Breast epithelium (tissue), 3 donors: Measurements from ENCODE around the gene CCL17.

Experiments
- POLR2A ChIP-seq: fragments of 450-650 bp; IDR thresholded peaks from one replicate; pipeline ENCODE4 v1.6.1; 2016; ENCODE audit warnings: antibody characterized with exemption, mild to moderate bottlenecking, moderate library complexity
- TF ChIP-seq, protein P1 (sequence below), 3 donors: fragments of 450-650 bp; IDR thresholded peaks; one replicate each; pipeline ENCODE4 v1.5.1; 2016 to 2017; ENCODE audit warnings: antibody characterized with exemption in 3 of 3, mild to moderate bottlenecking in 3 of 3, moderate library complexity in 3 of 3

- TF ChIP-seq POLR2A = no peak
- TF ChIP-seq, protein P1, sequence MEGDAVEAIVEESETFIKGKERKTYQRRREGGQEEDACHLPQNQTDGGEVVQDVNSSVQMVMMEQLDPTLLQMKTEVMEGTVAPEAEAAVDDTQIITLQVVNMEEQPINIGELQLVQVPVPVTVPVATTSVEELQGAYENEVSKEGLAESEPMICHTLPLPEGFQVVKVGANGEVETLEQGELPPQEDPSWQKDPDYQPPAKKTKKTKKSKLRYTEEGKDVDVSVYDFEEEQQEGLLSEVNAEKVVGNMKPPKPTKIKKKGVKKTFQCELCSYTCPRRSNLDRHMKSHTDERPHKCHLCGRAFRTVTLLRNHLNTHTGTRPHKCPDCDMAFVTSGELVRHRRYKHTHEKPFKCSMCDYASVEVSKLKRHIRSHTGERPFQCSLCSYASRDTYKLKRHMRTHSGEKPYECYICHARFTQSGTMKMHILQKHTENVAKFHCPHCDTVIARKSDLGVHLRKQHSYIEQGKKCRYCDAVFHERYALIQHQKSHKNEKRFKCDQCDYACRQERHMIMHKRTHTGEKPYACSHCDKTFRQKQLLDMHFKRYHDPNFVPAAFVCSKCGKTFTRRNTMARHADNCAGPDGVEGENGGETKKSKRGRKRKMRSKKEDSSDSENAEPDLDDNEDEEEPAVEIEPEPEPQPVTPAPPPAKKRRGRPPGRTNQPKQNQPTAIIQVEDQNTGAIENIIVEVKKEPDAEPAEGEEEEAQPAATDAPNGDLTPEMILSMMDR (IDR thresholded peaks at IDR 0.05) = no peak
These were observed 27.9 kb downstream of the CCL17 start for GRCh38 chr16:57432505-57432904.
